C4-2B (cell line): Measurements from ENCODE around the gene PTN.

Experiments
- H3K27ac ChIP-seq: fragments of 450-650 bp; 2 replicates; pipeline ENCODE4 v1.5.1; 2017
- CTCF ChIP-seq: fragments of 450-650 bp; conservative IDR thresholded peaks from 2 replicates; pipeline ENCODE4 v1.5.1; 2017; ENCODE audit warnings: mild to moderate bottlenecking
- ZFX ChIP-seq: fragments of 450-650 bp; IDR thresholded peaks from 2 replicates; pipeline ENCODE4 v1.6.1; 2017

Gene PTN

GRCh38 chr7:137262599-137262998, 80.9 kb downstream of the PTN start:
- H3K27ac ChIP-seq = no peak overlapping the region
- TF ChIP-seq ZFX (no peak), CTCF (no peak)

GRCh38 chr7:137258552-137258951, 85.0 kb downstream of the PTN start:
- TF ChIP-seq ZFX = no peak
- TF ChIP-seq CTCF = no peak

GRCh38 chr7:137254766-137255165, 88.8 kb downstream of the PTN start:
- no peak for TF ChIP-seq ZFX
- TF ChIP-seq CTCF = no peak
- no peak overlapping the region for H3K27ac ChIP-seq

More at GRCh38 chr7:137258552-137258951, 85.0 kb downstream of the PTN start:
- no peak overlapping the region for H3K27ac ChIP-seq

- TF ChIP-seq ZFX (no peak), CTCF (no peak)
- no peak overlapping the region for H3K27ac ChIP-seq
Measured at GRCh38 chr7:137245890-137246289, 97.6 kb downstream of the PTN start.

- H3K27ac ChIP-seq = no peak overlapping the region
- TF ChIP-seq CTCF (no peak), ZFX (no peak)
Measured at GRCh38 chr7:137245186-137245585, 98.3 kb downstream of the PTN start.

GRCh38 chr7:137243741-137244140, 99.8 kb downstream of the PTN start:
- TF ChIP-seq ZFX (no peak), CTCF (no peak)
- no peak overlapping the region for H3K27ac ChIP-seq

- no peak overlapping the region for H3K27ac ChIP-seq
- TF ChIP-seq CTCF = no peak
- TF ChIP-seq ZFX = no peak
Measured at GRCh38 chr7:137242616-137243015, 100.9 kb downstream of the PTN start.
